ENCODE data around the gene FAH. TPM values are rescaled to one million over a fixed set of nuclear protein-coding genes. Genes with fewer than 3 reads are reported as not detected.
A peak's percentile ranks its signal among the peaks of the same experiment; 100 is the strongest.

The FAH gene
- total and polyA plus RNA-seq, 11 donors = 12.4 to 48.9 (median 24.0) TPM

GRCh38 chr15:80161468-80162016 lies 8.7 kb downstream of the FAH start:
- ATAC-seq = no peak
- DNase-seq = no peak
- Histone ChIP-seq H3K36me3 (peaks cover 0 to 24% (median 0%) of the 10 kb centered on the region in 9 donors), H3K4me1 (peaks cover 0 to 24% (median 6%) of the 10 kb centered on the region in 12 donors), H3K27me3 (no peaks in the 10 kb centered on the region), H3K4me3 (no peak overlapping the region), H3K9me3 (no peaks in the 10 kb centered on the region), H3K27ac (no peak overlapping the region)
- 88 to 95% (median 93%) methylated on average over 6 of the region's 6 CpGs for WGBS, 4 donors
- TF ChIP-seq CTCF (IDR thresholded peaks at IDR 0.05) (no peak), POLR2A (IDR thresholded peaks at IDR 0.05) (no peak)
- intact Hi-C loops (cut with DNase I) = loop anchor here in 1 of 10 donors (10.0 kb wide), 1 partner anchor 277 kb away; no protein-coding TSS in a partner anchor

GRCh38 chr15:80162059-80162554 lies 9.3 kb downstream of the FAH start:
- Histone ChIP-seq H3K27me3 (no peaks in the 10 kb centered on the region), H3K4me3 (no peak overlapping the region), H3K36me3 (peaks cover 0 to 24% (median 0%) of the 10 kb centered on the region in 9 donors), H3K4me1 (peaks cover 0 to 24% (median 6%) of the 10 kb centered on the region in 12 donors), H3K27ac (no peak overlapping the region), H3K9me3 (no peaks in the 10 kb centered on the region)
- intact Hi-C loops (cut with DNase I) = loop anchor here in 1 of 10 donors (10.0 kb wide), 1 partner anchor 277 kb away; no protein-coding TSS in a partner anchor
- no peak for TF ChIP-seq POLR2A (IDR thresholded peaks at IDR 0.05)
- no peak for TF ChIP-seq CTCF (IDR thresholded peaks at IDR 0.05)
- DNase-seq (no peak), ATAC-seq (no peak)
- WGBS, 4 donors = 82 to 89% (median 86%) methylated on average over 6 of the region's 6 CpGs

GRCh38 chr15:80163217-80163616 lies 10.4 kb downstream of the FAH start:
- no peaks in the 10 kb centered on the region for H3K27me3 ChIP-seq
- DNase-seq (no peak), ATAC-seq (peak in 3 of 4 donors; percentile 64 to 74 (median 64))
- no peak overlapping the region for H3K27ac ChIP-seq
- H3K36me3 ChIP-seq = peaks cover 0 to 24% (median 0%) of the 10 kb centered on the region in 9 donors
- TF ChIP-seq POLR2A (IDR thresholded peaks at IDR 0.05) (no peak), CTCF (IDR thresholded peaks at IDR 0.05) (no peak)
- H3K4me3 ChIP-seq = no peak overlapping the region
- peaks cover 0 to 24% (median 6%) of the 10 kb centered on the region in 12 donors for H3K4me1 ChIP-seq
- H3K9me3 ChIP-seq = no peaks in the 10 kb centered on the region
- 72 to 80% (median 73%) methylated on average over 5 of the region's 5 CpGs for WGBS, 4 donors
- intact Hi-C loops (cut with DNase I) = loop anchor here in 1 of 10 donors (10.0 kb wide), 1 partner anchor 278 kb away; no protein-coding TSS in a partner anchor

GRCh38 chr15:80163897-80164296 lies 11.1 kb downstream of the FAH start:
- Histone ChIP-seq H3K4me3 (no peak overlapping the region), H3K27ac (no peak overlapping the region), H3K27me3 (no peaks in the 10 kb centered on the region), H3K9me3 (no peaks in the 10 kb centered on the region), H3K36me3 (peaks cover 0 to 24% (median 0%) of the 10 kb centered on the region in 9 donors), H3K4me1 (peaks cover 0 to 24% (median 6%) of the 10 kb centered on the region in 12 donors)
- no peak for ATAC-seq
- intact Hi-C loops (cut with DNase I) = loop anchor here in 1 of 10 donors (10.0 kb wide), 1 partner anchor 279 kb away; no protein-coding TSS in a partner anchor
- no peak for TF ChIP-seq POLR2A (IDR thresholded peaks at IDR 0.05)
- 95 to 100% (median 98%) methylated on average over 1 of the region's 1 CpG for WGBS, 4 donors
- no peak for DNase-seq

Data from heart left ventricle (tissue), 16 donors.